CD14-positive monocyte (primary cell): ENCODE measurements around the gene VRTN. TPM values are rescaled to one million over a fixed set of nuclear protein-coding genes. Genes with fewer than 3 reads are reported as not detected.

Source experiments
- DNase-seq, 3 donors: peaks; one replicate each; pipeline ENCODE4 v3.0.0-alpha.2; 2011 to 2022
- H2AFZ ChIP-seq: 2 replicates; pipeline ENCODE4 v1.6.0; 2012; ENCODE audit warnings: mild to moderate bottlenecking, low read depth, low read length, inconsistent platforms; ENCODE audit not compliant: insufficient read depth, poor library complexity, severe bottlenecking
- H3K27ac ChIP-seq, 2 donors: 1 replicate in 1 of 2; 2 replicates in 1 of 2; pipeline ENCODE4 v1.5.1; 2012 to 2013; ENCODE audit warnings: low read length in 2 of 2, control low read depth in 1 of 2, inconsistent platforms in 1 of 2, low read depth in 1 of 2, mild to moderate bottlenecking in 1 of 2
- H3K27me3 ChIP-seq, 2 donors: one replicate each; pipeline versions ENCODE4 v1.6.0 to v1.6.1; 2011 to 2013; ENCODE audit warnings: low read length in 2 of 2; ENCODE audit not compliant: control insufficient read depth in 2 of 2, insufficient read depth in 2 of 2
- H3K36me3 ChIP-seq, 2 donors: replicated peaks in 1 of 2; 1 replicate in 1 of 2; 2 replicates in 1 of 2; pipeline versions ENCODE4 v1.5.1 to v1.6.1; 2012 to 2013; ENCODE audit warnings: low read length in 2 of 2, control low read depth in 1 of 2, inconsistent platforms in 1 of 2, mild to moderate bottlenecking in 1 of 2; ENCODE audit not compliant: insufficient read depth in 2 of 2, control insufficient read depth in 1 of 2
- H3K4me1 ChIP-seq, 2 donors: 1 replicate in 1 of 2; 2 replicates in 1 of 2; pipeline versions ENCODE4 v1.5.1 to v1.6.1; 2012 to 2013; ENCODE audit warnings: low read length in 2 of 2, control low read depth in 1 of 2, inconsistent platforms in 1 of 2, mild to moderate bottlenecking in 1 of 2, moderate library complexity in 1 of 2; ENCODE audit not compliant: insufficient read depth in 2 of 2, control insufficient read depth in 1 of 2
- H3K4me2 ChIP-seq: replicated peaks from 2 replicates; pipeline ENCODE3; 2012; ENCODE audit warnings: low read length, moderate library complexity, mild to moderate bottlenecking; ENCODE audit not compliant: poor library complexity, severe bottlenecking; ENCODE audit errors: extremely low read depth
- H3K4me3 ChIP-seq, 3 experiments: fragments of 200-600 bp in 1 of 3; sonication (generic) in 1 of 3; replicated peaks in 1 of 3; 1 replicate in 2 of 3; 2 replicates in 1 of 3; pipeline ENCODE4 v1.5.1; 2011 to 2013; ENCODE audit warnings: low read length in 3 of 3, mild to moderate bottlenecking in 3 of 3, control low read depth in 2 of 3, low read depth in 2 of 3, inconsistent platforms in 1 of 3, moderate library complexity in 1 of 3
- H3K79me2 ChIP-seq: 2 replicates; pipeline ENCODE4 v1.6.0; 2012; ENCODE audit warnings: mild to moderate bottlenecking, control low read depth, inconsistent platforms, low read length, moderate library complexity; ENCODE audit not compliant: insufficient read depth
- H3K9ac ChIP-seq: 2 replicates; pipeline ENCODE4 v1.6.0; 2017; ENCODE audit warnings: low read length, mild to moderate bottlenecking; ENCODE audit not compliant: insufficient read depth, poor library complexity, severe bottlenecking
- H3K9me3 ChIP-seq, 2 donors: replicated peaks in 1 of 2; 1 replicate in 1 of 2; 2 replicates in 1 of 2; pipeline versions ENCODE4 v1.5.1 to v1.6.1; 2012 to 2013; ENCODE audit warnings: low read length in 2 of 2, control low read depth in 1 of 2; ENCODE audit not compliant: control insufficient read depth in 1 of 2, insufficient read depth in 1 of 2
- H4K20me1 ChIP-seq: 2 replicates; pipeline ENCODE4 v1.6.0; 2012; ENCODE audit warnings: mild to moderate bottlenecking, low read length, control low read depth, moderate library complexity; ENCODE audit not compliant: insufficient read depth
- H3K27ac Mint-ChIP-seq, 7 donors: one replicate each; pipeline ENCODE4 v1.8.0; 2020; ENCODE audit warnings: mild to moderate bottlenecking in 7 of 7, mixed read lengths in 7 of 7, moderate library complexity in 6 of 7, inconsistent platforms in 2 of 7
- H3K27me3 Mint-ChIP-seq, 3 donors: one replicate each; pipeline ENCODE4 v1.8.0; 2021 to 2022; ENCODE audit warnings: low read depth in 3 of 3, mild to moderate bottlenecking in 3 of 3, mixed read lengths in 3 of 3, moderate library complexity in 3 of 3, inconsistent platforms in 1 of 3
- H3K36me3 Mint-ChIP-seq, 2 donors: one replicate each; pipeline ENCODE4 v1.8.0; 2020; ENCODE audit warnings: mixed read lengths in 2 of 2, inconsistent platforms in 1 of 2, mild to moderate bottlenecking in 1 of 2
- H3K4me1 Mint-ChIP-seq: one replicate; pipeline ENCODE4 v1.8.0; 2020; ENCODE audit warnings: mild to moderate bottlenecking, mixed read lengths
- H3K4me3 Mint-ChIP-seq, 2 donors: one replicate each; pipeline ENCODE4 v1.8.0; 2020; ENCODE audit warnings: mild to moderate bottlenecking in 2 of 2, mixed read lengths in 2 of 2, moderate library complexity in 1 of 2
- H3K9me3 Mint-ChIP-seq, 7 donors: one replicate each; pipeline ENCODE4 v1.8.0; 2020 to 2022; ENCODE audit warnings: mixed read lengths in 7 of 7, mild to moderate bottlenecking in 6 of 7, moderate library complexity in 6 of 7, inconsistent platforms in 2 of 7
- CTCF ChIP-seq: fragments of 200-600 bp; IDR thresholded peaks from one replicate; pipeline ENCODE4 v1.8.0; 2022; ENCODE audit warnings: antibody characterized with exemption, mild to moderate bottlenecking
- WGBS: methylation state at CpG from one replicate; pipeline ENCODE4 v1.1.5; 2013; ENCODE audit warnings: missing lambda C conversion rate; ENCODE audit not compliant: insufficient coverage; 5-methylcytosine and 5-hydroxymethylcytosine counted together
- intact Hi-C, 2 donors: fragments of 100-400 bp; cut with micrococcal nuclease; formaldehyde crosslinking; loops; one replicate each; pipeline versions ENCODE4 v1.15.0 to v1.15.1; 2023
- polyA plus RNA-seq, 3 donors: library from polyadenylated mRNA; depleted of rRNA in 1 of 3; unstranded in 2 of 3; stranded (reverse) in 1 of 3; fragments of 300-500 nt in 2 of 3; fragments of >200 nt in 1 of 3; fragmentation: Illumina TruSeq in 2 of 3; gene quantifications; 1 replicate in 2 of 3; 2 replicates in 1 of 3; pipeline ENCODE4 v1.2.3, GENCODE V29; 2012 to 2021

VRTN gene
- polyA plus RNA-seq, 3 donors, result not detected

DNA sequence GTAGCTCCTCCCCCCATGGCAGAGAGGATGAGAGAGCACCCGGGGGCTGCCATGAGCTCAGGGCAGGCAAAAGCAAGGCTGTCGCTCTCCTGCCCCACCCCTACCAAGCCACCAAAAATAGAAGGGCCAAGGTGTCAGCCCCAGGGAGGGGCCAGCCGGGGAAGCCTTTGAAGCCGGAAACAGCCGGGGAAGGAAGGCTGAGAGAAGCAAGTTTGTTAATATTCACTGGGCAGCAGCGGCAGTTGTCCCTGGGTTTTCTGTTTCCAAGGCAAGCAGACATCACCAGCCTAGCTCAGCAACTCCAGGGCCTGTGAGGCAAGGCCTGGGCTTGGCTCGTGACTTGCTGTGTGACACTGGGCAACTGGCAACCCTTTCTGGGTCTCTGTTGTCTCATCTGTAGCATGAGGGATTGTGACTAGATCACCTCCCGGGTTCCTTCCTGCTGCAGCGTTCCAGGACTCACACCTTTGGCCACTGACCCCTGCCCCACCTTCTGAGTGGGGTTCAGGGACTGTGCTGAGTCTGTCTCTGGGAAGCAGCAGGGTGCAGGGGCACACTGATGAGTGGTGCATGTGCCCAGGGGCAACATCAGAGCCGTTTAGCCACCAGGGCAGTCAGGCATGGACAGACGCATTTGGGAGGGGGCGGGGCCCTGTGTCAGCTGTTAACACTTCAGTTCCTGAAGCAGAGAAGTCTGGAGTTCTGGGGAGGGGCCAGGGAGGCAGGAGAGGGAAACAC, 53.4 kb downstream of the VRTN start:
- H3K4me3 ChIP-seq, result peak overlapping the region in 2 of 3 experiments; percentile 22 to 59
- peaks cover 21 to 22% of the 10 kb centered on the region in 2 donors for H3K4me1 ChIP-seq
- no peak for TF ChIP-seq CTCF
- peak overlapping the region; percentile 20 to 48 for H3K27ac ChIP-seq
- peak in 2 of 3 donors; percentile 2 to 7 for DNase-seq
- no peaks in the 10 kb centered on the region for H3K9me3 Mint-ChIP-seq
- H4K20me1 ChIP-seq, result no peaks in the 10 kb centered on the region
- peaks cover 24% of the 10 kb centered on the region for H3K4me1 Mint-ChIP-seq
- intact Hi-C loops, result no loop called here
- H3K79me2 ChIP-seq, result no peaks in the 10 kb centered on the region
- no peaks in the 10 kb centered on the region for H3K36me3 Mint-ChIP-seq
- peak overlapping the region; percentile 86 for H2AFZ ChIP-seq
- WGBS, result 3% methylated on average over 5 of the region's 12 CpGs
- no peaks in the 10 kb centered on the region for H3K36me3 ChIP-seq
- peaks cover 9 to 13% (median 9%) of the 10 kb centered on the region in 3 donors for H3K27me3 Mint-ChIP-seq
- peak overlapping the region; percentile 66 for H3K4me2 ChIP-seq
- H3K4me3 Mint-ChIP-seq, result peak overlapping the region; percentile 70 to 83
- H3K27ac Mint-ChIP-seq, result peak overlapping the region in 5 of 7 donors; percentile 37 to 80 (median 64)
- H3K27me3 ChIP-seq, result no peaks in the 10 kb centered on the region
- H3K9me3 ChIP-seq, result no peaks in the 10 kb centered on the region
- H3K9ac ChIP-seq, result peak overlapping the region; percentile 37

DNA sequence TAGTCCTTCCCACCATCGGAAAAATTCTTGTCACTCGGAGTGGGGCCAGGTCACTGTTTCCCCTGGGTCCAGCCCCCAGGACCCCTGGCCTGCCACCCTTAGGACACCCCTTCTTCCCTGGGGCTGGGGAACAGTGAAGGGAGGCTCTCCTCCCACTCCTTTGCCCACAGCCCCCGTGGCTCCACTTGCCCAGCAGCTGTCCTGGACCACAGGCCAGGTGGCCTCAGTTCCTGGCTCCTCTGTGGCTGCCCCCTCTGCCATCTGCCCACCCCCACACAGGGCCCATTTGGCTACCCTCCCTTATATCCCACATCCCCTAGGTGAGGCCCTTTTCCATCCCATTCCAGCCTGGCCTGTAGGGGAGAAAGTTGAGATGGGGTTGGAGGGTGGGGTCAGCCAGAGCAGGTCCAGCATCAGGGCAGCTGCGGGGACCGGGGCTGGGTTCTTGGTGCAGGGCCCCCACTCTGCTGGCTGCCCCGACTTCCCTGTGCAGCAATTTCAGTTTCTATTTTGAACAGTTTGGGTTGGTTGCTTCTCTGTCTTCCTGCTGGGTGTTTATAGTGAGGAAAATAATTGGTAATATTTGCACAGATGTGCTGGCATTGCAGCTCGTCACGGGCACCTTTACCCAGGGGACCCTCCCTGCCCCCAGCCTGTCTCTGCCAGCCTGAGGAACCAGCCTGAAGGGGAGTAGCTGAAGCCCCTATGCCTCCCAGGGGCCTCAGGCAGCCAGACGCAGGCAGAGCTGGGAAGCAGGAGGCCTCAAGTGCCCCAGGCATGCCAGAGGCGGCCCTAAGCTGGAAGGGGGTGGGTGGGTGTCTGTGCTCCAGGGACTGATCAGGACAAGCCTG, 54.4 kb downstream of the VRTN start:
- peaks cover 24% of the 10 kb centered on the region for H3K4me1 Mint-ChIP-seq
- H3K36me3 ChIP-seq, result no peaks in the 10 kb centered on the region
- peak overlapping the region in 5 of 7 donors; percentile 10 to 75 (median 28) for H3K27ac Mint-ChIP-seq
- H3K4me1 ChIP-seq, result peaks cover 21 to 22% of the 10 kb centered on the region in 2 donors
- WGBS, result 0% methylated on average over 6 of the region's 10 CpGs
- peak overlapping the region in 1 of 2 donors; percentile 48 for H3K27ac ChIP-seq
- peak overlapping the region in 1 of 3 experiments; percentile 59 for H3K4me3 ChIP-seq
- H3K4me2 ChIP-seq, result peak overlapping the region; percentile 66
- H3K4me3 Mint-ChIP-seq, result peak overlapping the region; percentile 58 to 84
- no peaks in the 10 kb centered on the region for H3K36me3 Mint-ChIP-seq
- peaks cover 9 to 10% (median 9%) of the 10 kb centered on the region in 3 donors for H3K27me3 Mint-ChIP-seq
- no peaks in the 10 kb centered on the region for H3K79me2 ChIP-seq
- TF ChIP-seq CTCF, result no peak
- H3K9ac ChIP-seq, result peak overlapping the region; percentile 41
- no peaks in the 10 kb centered on the region for H4K20me1 ChIP-seq
- H3K9me3 ChIP-seq, result no peaks in the 10 kb centered on the region
- H2AFZ ChIP-seq, result peak overlapping the region; percentile 86
- DNase-seq, result no peak
- no peaks in the 10 kb centered on the region for H3K27me3 ChIP-seq
- no peaks in the 10 kb centered on the region for H3K9me3 Mint-ChIP-seq
- intact Hi-C loops, result no loop called here
